T47D (cell line): Measurements from ENCODE around the gene MAP3K19.
"Not testable (repeated sequence)": the region's sequence is repeated elsewhere in the genome, so short reads cannot be mapped to it uniquely, and the experiment has no call there.

Experiments used
- DNase-seq, 2 experiments: peaks; one replicate each; pipeline versions ENCODE4 v3.0.0 to v3.0.0-alpha.2; 2011 to 2012; ENCODE audit warnings: low read depth in 1 of 2, low spot score in 1 of 2
- JUND ChIP-seq: IDR thresholded peaks from 2 replicates; pipeline ENCODE4 v1.6.1; 2012; ENCODE audit warnings: low read depth
- in situ Hi-C: cut with HindIII; loops from 2 replicates; pipeline ENCODE4 v1.10.0; 2016; ENCODE audit warnings: low sequenced_read_pairs, low pct_unique_long_range_greater_than_20kb

MAP3K19 gene

GRCh38 chr2:135043345-135043744 is 3.9 kb downstream of the MAP3K19 start:
- TF ChIP-seq JUND: no peak
- in situ Hi-C loops: no loop called here
- DNase-seq: no peak

DNA sequence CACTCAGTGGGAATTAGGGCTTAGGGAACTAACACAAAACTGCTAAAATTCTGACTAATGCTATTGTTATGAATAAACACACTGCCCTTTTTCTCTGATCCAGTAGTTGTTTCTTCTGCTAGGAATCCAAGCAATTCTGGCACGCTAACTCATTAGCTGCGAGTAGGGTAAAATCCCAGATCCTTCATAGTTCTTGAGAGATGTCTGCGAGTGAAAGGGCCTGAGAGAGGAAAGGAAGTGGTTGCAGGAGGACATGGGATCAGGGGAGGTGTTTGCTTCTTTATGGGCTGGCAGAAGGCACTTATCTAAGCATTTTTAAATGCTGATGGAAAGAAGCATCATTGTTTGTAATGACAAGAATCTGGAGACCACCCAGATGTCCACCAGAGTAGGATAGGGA is 9.4 kb downstream of the MAP3K19 start:
- in situ Hi-C loops: no loop called here
- DNase-seq: no peak
- TF ChIP-seq JUND: no peak

GRCh38 chr2:135033216-135033615 is 14.0 kb downstream of the MAP3K19 start:
- in situ Hi-C loops, DNase-seq: not testable (repeated sequence)

GRCh38 chr2:135030826-135031225 is 16.4 kb downstream of the MAP3K19 start:
- in situ Hi-C loops: no loop called here
- DNase-seq: peak; percentile 54 to 68
- no peak for TF ChIP-seq JUND

- no peak for TF ChIP-seq JUND
- in situ Hi-C loops: no loop called here
- no peak for DNase-seq
Observed at GRCh38 chr2:135029481-135030134, 17.6 kb downstream of the MAP3K19 start.

DNA sequence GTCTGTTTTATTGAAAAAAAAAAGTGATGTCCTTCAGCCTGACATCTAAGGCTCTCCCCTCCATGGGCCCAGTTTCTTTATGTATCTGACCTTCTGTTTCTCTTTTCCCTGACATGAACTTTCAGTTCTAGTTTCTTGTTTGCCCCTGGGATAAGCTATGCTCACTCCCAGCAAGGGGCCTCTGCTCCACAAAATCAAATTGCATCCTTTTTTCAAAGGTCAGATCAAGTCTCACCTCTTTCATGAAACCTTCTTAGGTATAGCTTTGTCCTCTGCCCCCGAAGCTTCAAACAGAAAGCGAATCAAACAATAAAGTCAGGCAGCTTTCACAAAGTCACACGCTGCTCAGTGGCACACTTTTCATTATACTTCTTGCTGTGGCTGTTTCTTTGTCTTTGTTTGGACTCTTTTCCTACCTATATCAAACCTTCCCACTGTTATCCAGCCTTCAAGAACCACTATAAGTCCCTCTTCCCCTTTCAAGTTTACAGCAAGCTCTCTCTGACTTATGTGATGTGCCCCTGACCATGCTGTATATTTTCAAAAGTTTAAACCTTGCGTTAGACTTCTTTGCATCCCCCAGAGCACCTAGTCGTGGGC is 23.3 kb downstream of the MAP3K19 start:
- DNase-seq: no peak
- in situ Hi-C loops: no loop called here
- no peak for TF ChIP-seq JUND

DNA sequence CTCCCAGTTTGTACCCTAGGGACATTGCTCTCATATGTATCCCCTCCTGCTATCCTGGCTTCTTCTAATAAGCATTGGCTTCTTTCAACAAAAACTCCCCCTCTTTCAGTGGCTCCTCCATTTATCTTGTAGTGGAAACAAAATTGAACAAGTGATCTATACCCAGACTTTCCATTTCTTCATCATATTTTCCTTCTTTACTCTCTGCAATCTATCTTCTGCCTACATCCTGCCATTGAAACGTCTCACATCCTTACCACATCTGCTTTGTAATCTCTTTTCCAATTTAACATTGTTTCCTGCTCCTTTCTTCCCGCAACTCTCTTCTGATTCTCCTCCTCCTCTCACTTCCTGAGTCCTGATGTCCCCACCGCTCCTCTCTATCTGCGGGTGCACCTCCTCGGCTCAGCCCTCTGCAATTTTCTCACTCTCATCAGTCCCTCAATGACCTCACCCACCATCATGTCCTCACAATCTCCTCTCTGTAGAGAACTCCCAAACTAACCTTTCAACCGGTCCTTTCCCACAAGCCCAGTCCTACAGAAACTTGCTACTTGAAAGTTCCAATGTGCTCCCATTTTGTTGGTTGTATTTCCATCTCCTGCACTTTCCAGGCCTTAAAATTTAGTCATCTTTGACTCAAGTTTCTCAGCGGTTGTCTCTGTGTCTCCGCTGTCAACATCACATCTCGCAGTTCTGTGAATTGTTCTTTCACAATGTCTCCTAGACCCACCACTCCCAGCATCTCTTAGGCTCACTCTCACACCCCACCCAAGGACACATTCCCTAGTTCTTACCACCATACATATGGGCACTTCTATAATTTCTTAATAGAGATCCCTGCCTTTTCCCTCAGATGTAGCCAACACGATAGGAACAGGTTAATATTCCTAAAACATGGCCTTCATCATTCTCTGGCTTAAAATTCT is 24.0 kb downstream of the MAP3K19 start:
- in situ Hi-C loops: no loop called here
- no peak for DNase-seq

GRCh38 chr2:135021618-135022017 is 25.6 kb downstream of the MAP3K19 start:
- in situ Hi-C loops: no loop called here
- no peak for TF ChIP-seq JUND

More for the DNA sequence above, 24.0 kb downstream of the MAP3K19 start:
- no peak for TF ChIP-seq JUND

GRCh38 chr2:135011633-135012032 is 35.6 kb downstream of the MAP3K19 start:
- DNase-seq: no peak
- in situ Hi-C loops: no loop called here
- TF ChIP-seq JUND: no peak

More at GRCh38 chr2:135021618-135022017, 25.6 kb downstream of the MAP3K19 start:
- DNase-seq: no peak

GRCh38 chr2:135010200-135010942 is 36.9 kb downstream of the MAP3K19 start:
- in situ Hi-C loops: no loop called here
- TF ChIP-seq JUND: no peak
- DNase-seq: no peak

GRCh38 chr2:135009339-135009738 is 37.9 kb downstream of the MAP3K19 start:
- in situ Hi-C loops: no loop called here
- TF ChIP-seq JUND: no peak
- DNase-seq: no peak

DNA sequence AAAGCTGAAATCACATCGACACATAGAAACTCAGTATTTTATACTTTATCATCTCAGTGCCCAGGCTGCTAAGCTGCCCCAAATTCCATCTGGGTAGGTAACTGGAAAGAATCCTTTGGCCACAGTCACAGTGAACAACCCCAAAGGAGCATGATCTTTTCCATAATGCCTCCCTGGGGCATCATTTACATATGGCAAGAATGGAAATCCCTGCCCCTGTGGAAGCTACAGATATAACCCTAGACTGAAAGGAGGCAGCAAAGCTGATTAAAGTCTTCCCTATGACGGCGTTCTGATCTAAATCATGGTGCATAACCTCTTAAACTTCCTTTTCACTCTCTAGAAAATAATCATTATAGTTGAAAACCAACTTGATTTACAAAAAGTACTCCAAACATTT is 41.5 kb downstream of the MAP3K19 start:
- DNase-seq: no peak
- in situ Hi-C loops: no loop called here
- TF ChIP-seq JUND: no peak
